Left forelimb (tissue), 1 donor: Measurements from ENCODE around the gene PZP.
"Not testable (repeated sequence)": the region's sequence is repeated elsewhere in the genome, so short reads cannot be mapped to it uniquely, and the experiment has no call there.

Source experiments
- DNase-seq: peaks from one replicate; pipeline ENCODE4 v3.0.0-alpha.2; 2018; ENCODE audit warnings: low spot score

Gene PZP

DNA sequence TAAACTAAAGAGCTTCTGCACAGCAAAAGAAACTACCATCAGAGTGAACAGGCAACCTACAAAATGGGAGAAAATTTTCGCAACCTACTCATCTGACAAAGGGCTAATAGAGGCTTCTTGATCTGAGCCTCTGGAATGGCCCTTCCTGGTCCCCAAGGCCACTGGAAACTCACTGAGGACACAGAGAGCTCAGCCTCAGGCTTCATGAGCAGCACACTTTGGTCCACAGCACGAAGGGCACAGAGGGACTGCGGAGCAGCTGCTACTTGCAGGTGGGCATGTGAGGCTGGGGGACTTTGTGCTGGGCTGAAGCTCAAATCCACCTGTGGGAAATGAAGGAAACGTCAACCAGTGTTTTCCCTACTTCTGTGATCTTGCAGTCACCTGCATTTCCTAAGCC lies 27.4 kb downstream of the PZP start:
- no peak for DNase-seq

DNA sequence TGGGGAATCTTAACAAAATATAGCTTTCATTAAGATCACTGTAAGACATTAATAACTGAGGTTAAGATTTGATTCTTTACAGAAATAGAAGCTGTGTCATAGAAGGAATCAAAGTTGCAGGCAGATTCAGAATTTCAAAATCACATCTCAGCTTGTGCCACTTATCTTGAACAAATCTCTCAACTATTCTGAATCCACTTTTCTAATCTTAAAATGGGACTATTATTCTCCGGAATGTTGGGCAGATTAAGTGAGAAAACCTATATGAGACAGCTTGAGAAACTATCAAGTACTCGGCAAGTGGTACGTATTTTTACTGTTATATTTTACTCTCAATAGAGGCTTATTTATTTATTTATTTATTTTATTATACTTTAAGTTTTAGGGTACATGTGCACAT lies 28.4 kb downstream of the PZP start:
- no peak for DNase-seq

- DNase-seq = no peak
Observed at GRCh38 chr12:9169979-9170634, 38.1 kb downstream of the PZP start.

- not testable (repeated sequence) for DNase-seq
Observed at GRCh38 chr12:9167345-9167744, 40.9 kb downstream of the PZP start.

GRCh38 chr12:9163392-9163791 lies 44.8 kb downstream of the PZP start:
- DNase-seq = no peak

- DNase-seq = no peak
Observed at GRCh38 chr12:9156119-9156518, 52.1 kb downstream of the PZP start.

DNA sequence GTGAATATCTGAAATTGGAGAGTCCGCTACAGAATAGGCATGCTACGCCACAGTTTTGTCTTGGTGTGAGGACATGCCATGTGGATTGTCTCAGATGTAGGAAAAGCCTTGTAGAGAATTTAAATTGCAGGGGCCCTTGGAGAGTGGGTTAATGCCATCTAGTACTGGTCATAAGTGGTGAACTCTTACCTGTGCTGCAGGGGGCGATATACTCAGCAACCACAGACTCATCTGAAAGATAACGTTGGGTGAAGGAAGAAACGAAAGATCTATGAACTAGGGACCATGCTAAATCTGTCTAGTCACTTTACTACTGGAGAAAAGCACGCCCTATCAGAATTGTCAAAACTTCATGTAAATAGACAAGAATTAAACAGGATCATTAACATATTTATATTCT lies 58.8 kb downstream of the PZP start:
- DNase-seq = no peak

- no peak for DNase-seq
Observed at GRCh38 chr12:9148926-9149325, 59.3 kb downstream of the PZP start.

DNA sequence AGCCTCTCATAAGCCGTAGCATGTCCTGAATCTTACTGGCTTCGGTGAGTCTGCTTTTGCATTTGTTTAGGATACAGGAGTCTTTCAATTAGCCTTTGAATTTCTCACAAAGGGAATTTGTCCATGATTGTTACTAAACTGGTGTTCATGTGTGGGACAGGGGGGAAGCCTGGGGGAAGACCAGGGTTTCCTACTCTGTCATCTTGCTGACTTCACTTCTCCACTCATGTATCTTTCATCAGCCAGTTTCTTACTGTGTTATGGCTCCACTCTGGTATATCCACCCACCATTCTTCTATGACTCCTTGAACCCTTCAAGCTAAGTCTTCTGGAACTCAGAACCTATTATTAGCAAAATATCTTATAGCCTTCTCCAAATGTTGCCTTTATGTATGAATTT lies 60.7 kb downstream of the PZP start:
- DNase-seq = no peak

DNA sequence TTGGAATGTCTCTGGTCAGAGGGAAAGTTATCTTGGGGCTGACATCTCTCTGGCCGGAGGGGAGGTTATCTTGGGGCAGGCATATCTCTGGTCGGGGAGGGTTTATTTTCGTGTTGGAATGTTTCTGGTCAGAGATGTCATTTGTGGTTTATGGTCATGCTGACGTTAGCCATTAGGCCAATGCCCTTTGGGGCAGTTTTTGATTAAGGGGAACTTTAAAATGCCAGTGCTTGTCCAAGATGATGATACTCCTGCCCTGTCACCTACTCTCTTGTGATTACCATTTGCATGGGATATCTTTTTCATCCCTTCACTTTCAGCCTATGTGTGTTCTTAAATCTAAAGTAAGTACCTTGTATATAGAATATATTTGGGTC lies 63.5 kb downstream of the PZP start:
- no peak for DNase-seq

DNA sequence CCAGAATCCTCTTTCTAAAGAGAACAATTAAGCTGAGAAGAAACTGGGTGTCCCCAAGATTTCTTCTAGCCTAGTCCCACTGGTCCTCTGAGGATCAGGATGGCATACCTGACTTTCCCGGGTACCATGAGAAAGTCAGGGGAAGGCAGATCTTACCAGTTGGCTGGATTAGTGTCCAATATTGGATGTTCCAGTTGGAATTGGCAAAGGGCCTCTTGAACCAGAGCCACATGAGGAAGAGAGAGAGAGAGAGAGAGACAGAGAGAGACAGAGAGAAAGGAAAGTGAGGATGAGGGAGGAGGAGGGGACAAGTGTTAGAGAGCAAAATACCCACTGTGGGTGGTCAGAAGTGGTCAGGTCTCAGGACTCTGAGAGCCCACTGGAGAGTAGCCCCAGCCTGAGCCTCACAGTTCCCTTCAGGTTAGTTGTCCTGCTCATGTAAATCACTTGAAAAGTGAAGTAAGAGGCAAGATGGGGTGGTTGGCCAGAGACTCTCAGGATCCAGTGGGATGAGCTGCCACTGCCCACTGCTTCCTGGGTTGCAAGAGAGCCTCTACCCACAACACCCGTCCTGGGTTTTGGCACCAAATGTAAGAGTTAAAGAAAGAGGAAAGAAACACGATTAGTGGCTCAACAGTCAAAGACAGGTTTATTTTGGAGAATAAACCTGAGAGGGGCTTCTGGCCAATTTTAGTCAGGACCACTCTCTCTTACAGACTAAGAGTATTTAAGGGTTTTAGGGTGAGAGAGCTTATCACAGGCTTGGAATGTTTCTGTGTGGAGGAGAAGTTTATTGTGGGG lies 64.1 kb downstream of the PZP start:
- DNase-seq = no peak

DNA sequence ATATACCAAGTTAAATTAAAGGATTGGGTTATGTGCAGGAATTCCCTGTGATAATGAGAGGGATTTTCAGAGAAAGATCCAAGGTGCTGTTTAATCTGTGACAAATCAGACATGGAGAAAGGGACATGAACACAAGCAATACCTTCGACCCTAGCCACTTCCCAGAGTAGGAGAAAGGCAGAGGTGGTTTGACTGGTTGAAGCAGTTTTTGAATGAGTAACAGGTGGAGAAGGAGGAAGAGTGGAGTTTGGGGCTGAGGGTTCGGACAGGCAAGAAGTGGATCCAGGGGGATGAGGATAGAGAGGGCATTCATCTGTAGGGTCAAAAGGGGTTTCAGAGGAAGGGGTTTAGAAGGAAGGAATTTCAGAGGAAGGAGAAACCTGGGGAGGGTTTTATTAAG lies 65.1 kb downstream of the PZP start:
- no peak for DNase-seq

DNA sequence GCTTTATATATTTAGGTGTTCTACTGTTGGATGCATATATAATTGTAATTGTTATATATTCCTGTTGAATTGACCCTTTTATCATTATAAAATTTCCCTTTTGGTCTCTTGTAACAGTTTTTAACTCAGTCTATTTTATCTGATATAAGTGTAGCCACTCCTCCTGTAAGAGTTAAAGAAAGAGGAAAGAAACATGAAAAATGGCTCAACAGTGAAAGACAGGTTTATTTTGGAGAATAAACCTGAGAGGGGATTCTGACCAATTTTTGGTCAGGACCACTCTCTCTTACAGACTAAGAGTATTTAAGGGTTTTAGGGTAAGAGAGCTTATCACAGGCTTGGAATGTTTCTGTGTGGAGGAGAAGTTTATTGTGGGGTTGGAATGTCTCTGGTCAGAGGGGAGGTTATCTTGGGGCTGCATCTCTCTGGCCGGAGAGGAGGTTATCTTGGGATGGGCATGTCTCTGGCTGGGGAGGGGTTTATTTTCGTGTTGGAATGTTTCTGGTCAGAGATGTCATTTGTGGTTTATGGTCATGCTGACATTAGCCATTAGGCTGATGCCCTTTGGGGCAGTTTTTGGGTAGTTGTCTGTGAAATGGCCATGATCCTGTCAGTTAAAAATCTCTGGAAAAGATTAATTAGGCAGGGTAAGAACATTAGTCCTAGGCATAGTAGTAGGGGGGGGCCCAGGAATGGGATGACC lies 68.5 kb downstream of the PZP start:
- not testable (repeated sequence) for DNase-seq

DNA sequence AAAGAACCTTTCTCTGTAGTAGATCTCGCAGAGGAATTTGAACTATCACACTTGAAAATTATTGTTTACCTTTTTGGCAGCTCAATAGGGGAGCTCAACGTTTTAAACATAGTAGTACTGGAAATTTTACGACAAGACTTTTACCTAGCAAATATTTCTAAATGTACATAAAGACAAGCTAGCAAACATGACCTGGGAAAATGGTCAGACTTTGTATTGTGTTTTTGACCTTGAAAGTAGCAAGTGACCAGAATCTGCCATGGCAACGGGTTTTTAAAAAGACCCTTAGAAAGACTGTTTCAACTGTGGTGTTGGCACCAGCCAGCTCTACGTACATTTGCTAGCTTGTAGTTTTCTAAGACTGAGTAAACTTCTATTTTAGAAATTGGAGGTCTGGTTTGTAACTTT lies 72.3 kb downstream of the PZP start:
- DNase-seq = no peak

- no peak for DNase-seq
Observed at GRCh38 chr12:9134981-9135628, 73.1 kb downstream of the PZP start.

DNA sequence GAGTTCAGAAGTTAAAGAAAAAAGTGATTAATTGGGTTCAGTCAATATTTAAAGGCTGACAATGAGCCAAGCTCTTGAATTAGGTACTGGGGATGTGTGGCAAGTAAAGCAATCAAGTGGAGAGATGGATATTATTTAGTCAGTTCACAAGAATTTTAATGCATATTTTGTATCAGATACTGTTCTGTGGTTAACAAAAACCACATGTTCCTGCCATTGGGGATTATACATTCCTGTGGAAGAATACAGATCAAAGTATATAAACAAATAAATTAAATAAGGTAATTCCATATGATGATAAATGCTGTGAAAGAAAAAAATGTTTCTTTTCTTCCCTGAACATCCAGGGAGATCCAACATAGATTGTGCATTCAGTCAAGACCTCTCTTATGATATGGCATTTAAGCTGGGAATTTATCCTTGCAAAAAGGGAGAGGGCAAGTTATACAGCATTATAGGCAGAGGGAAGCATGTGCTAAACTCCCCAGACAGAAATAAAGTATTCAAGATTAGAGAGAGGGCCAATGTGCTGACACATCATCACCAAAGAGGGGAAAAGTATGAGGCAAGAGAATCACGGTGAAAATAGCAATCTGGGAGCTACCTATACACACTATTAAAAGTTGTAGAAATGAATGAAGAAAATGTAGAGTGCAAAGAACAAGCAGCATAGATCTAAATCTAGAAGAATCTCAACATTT lies 74.8 kb downstream of the PZP start:
- DNase-seq = no peak

- DNase-seq = no peak
Observed at GRCh38 chr12:9132008-9132535, 76.1 kb downstream of the PZP start.

GRCh38 chr12:9130244-9130643 lies 78.0 kb downstream of the PZP start:
- no peak for DNase-seq

GRCh38 chr12:9127936-9128663 lies 80.1 kb downstream of the PZP start:
- DNase-seq = no peak

DNA sequence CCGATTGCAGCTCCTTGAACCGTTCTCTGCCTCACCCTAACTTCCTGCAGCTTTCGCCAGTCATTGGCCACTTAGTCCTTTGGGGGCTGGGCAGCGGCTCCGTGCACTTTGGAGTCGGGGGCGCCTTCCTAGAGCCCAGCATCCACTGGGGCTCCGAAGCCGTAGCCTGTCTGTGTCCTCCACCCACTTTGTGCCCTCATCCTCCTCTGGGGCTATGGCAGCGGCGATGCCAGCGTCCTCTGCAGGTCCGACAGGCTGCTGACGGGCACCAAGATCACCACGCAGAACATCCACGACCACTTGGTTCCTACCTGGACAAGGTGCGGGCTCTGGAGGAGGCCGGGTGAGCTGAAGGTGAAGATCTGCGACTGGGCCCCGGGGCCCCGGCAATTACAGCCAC lies 80.7 kb downstream of the PZP start:
- no peak for DNase-seq

GRCh38 chr12:9124383-9125031 lies 83.7 kb downstream of the PZP start:
- no peak for DNase-seq
